ENCODE measurements around the gene TXNRD2. TPM values are rescaled to one million over a fixed set of nuclear protein-coding genes. Genes with fewer than 3 reads are reported as not detected.

Gene TXNRD2
- total RNA-seq, 1 donor from 2014 or later = 22.2 TPM

DNA sequence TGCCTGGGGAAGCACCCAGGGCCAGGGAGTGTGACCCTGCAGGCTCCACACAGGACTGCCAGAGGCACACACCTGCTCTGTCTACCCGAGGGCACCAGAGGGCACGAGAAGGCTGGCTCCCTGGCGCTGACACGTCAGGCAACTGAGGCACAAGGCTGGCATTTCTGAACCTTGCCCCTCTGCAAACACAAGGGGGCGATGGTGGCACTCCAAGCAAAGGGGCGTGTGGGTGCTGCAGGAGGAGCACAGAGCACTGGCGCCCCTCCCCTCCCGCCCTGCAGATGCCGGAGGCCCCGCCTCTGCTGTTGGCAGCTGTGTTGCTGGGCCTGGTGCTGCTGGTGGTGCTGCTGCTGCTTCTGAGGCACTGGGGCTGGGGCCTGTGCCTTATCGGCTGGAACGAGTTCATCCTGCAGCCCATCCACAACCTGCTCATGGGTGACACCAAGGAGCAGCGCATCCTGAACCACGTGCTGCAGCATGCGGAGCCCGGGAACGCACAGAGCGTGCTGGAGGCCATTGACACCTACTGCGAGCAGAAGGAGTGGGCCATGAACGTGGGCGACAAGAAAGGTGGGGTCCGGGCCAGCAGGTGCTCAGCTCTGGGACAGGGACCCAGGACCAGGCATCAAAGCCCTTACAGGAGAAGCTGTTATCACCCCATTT, 20.8 kb upstream of the TXNRD2 start:
- peaks cover 4% of the 10 kb centered on the region for H3K36me3 Mint-ChIP-seq (ENCODE audit: low read depth)
- TF ChIP-seq, protein P1, sequence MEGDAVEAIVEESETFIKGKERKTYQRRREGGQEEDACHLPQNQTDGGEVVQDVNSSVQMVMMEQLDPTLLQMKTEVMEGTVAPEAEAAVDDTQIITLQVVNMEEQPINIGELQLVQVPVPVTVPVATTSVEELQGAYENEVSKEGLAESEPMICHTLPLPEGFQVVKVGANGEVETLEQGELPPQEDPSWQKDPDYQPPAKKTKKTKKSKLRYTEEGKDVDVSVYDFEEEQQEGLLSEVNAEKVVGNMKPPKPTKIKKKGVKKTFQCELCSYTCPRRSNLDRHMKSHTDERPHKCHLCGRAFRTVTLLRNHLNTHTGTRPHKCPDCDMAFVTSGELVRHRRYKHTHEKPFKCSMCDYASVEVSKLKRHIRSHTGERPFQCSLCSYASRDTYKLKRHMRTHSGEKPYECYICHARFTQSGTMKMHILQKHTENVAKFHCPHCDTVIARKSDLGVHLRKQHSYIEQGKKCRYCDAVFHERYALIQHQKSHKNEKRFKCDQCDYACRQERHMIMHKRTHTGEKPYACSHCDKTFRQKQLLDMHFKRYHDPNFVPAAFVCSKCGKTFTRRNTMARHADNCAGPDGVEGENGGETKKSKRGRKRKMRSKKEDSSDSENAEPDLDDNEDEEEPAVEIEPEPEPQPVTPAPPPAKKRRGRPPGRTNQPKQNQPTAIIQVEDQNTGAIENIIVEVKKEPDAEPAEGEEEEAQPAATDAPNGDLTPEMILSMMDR (conservative IDR thresholded peaks at IDR 0.05) = peak; percentile 78
- no peaks in the 10 kb centered on the region for H3K9me3 Mint-ChIP-seq
- DNase-seq (ENCODE audit: low read depth, low spot score) = peak; percentile 69
- peaks cover 46% of the 10 kb centered on the region for H3K4me1 Mint-ChIP-seq
- peak overlapping the region; percentile 87 for H3K27ac Mint-ChIP-seq (ENCODE audit: unreplicated experiment)
- H3K4me3 Mint-ChIP-seq = no peak overlapping the region
- no peaks in the 10 kb centered on the region for H3K27me3 Mint-ChIP-seq (ENCODE audit: low read depth)

- Mint-ChIP-seq H3K9me3 (no peaks in the 10 kb centered on the region), H3K4me3 (no peak overlapping the region), H3K27ac (ENCODE audit: unreplicated experiment) (no peak overlapping the region), H3K4me1 (peaks cover 41% of the 10 kb centered on the region), H3K36me3 (ENCODE audit: low read depth) (peaks cover 2% of the 10 kb centered on the region), H3K27me3 (ENCODE audit: low read depth) (no peaks in the 10 kb centered on the region)
- TF ChIP-seq, protein P1 (conservative IDR thresholded peaks at IDR 0.05) = no peak
- DNase-seq (ENCODE audit: low read depth, low spot score) = no peak
Observed at GRCh38 chr22:19961868-19962245, 20.2 kb upstream of the TXNRD2 start.

GRCh38 chr22:19961201-19961580, 19.6 kb upstream of the TXNRD2 start:
- H3K27ac Mint-ChIP-seq (ENCODE audit: unreplicated experiment) = no peak overlapping the region
- H3K27me3 Mint-ChIP-seq (ENCODE audit: low read depth) = no peaks in the 10 kb centered on the region
- H3K4me1 Mint-ChIP-seq = peaks cover 36% of the 10 kb centered on the region
- H3K4me3 Mint-ChIP-seq = no peak overlapping the region
- TF ChIP-seq, protein P1 (conservative IDR thresholded peaks at IDR 0.05) = no peak
- H3K9me3 Mint-ChIP-seq = no peaks in the 10 kb centered on the region
- no peak for DNase-seq (ENCODE audit: low read depth, low spot score)
- peaks cover 2% of the 10 kb centered on the region for H3K36me3 Mint-ChIP-seq (ENCODE audit: low read depth)

GRCh38 chr22:19960491-19961200, 19.0 kb upstream of the TXNRD2 start:
- peak overlapping the region; percentile 38 for H3K4me3 Mint-ChIP-seq
- peaks cover 2% of the 10 kb centered on the region for H3K36me3 Mint-ChIP-seq (ENCODE audit: low read depth)
- H3K27ac Mint-ChIP-seq (ENCODE audit: unreplicated experiment) = no peak overlapping the region
- TF ChIP-seq, protein P1 (conservative IDR thresholded peaks at IDR 0.05) = no peak
- peaks cover 31% of the 10 kb centered on the region for H3K4me1 Mint-ChIP-seq
- no peaks in the 10 kb centered on the region for H3K27me3 Mint-ChIP-seq (ENCODE audit: low read depth)
- H3K9me3 Mint-ChIP-seq = no peaks in the 10 kb centered on the region
- DNase-seq (ENCODE audit: low read depth, low spot score) = no peak

DNA sequence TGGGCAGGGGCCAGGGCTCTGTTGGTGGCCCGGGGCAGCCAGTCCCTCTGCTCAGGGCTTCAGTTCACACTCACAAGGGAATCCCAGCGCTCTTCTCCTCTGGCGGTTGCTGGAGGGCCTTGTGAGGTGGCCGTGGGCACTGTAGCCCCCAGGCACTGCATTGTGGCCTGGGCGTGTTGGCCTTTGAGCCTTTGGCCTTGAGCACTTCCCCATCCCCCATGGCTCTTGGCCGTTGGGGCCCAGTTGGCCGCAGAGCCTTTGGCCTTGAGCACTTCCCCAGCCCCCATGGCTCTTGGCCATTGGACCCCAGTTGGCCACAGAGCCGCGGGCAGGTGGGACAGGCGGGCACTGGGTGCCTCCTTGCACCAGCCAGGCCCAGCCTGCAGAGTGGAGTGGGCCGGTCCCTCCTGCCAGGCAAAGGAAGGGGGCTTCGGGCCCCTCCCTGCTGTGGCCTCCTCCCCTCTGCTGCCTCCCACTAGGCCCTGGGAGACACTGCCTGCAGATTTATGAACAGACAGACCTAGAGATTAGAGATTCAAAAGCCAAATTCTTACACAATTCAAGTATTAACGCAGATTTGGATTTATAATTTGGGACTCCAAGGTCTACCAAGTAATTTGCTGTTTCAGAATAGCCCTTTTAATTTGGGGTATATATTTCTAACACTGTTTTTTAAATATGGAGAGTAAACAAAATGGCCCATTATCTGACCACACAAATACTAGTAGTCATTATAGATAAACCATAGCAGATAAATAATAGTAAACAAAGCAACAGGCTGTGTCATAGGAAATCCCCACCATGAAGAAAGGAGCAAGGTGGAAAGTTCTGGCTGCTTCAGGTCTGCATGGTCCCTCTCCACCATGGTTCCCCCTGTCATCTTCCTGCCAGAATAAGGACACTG, 18.2 kb upstream of the TXNRD2 start:
- no peaks in the 10 kb centered on the region for H3K27me3 Mint-ChIP-seq (ENCODE audit: low read depth)
- no peak for DNase-seq (ENCODE audit: low read depth, low spot score)
- H3K4me3 Mint-ChIP-seq = peak overlapping the region; percentile 38
- peaks cover 28% of the 10 kb centered on the region for H3K4me1 Mint-ChIP-seq
- TF ChIP-seq, protein P1 (conservative IDR thresholded peaks at IDR 0.05) = no peak
- H3K9me3 Mint-ChIP-seq = no peaks in the 10 kb centered on the region
- no peak overlapping the region for H3K27ac Mint-ChIP-seq (ENCODE audit: unreplicated experiment)
- peaks cover under 1% of the 10 kb centered on the region for H3K36me3 Mint-ChIP-seq (ENCODE audit: low read depth)
